Muscle of arm (tissue), 12 donors: ENCODE measurements around the gene MTRFR. TPM values are rescaled to one million over a fixed set of nuclear protein-coding genes. Genes with fewer than 3 reads are reported as not detected.

Experiments used
- DNase-seq: peaks from one replicate; pipeline ENCODE4 v3.0.0-alpha.2; 2013
- polyA plus RNA-seq, 12 donors: library from polyadenylated mRNA; unstranded; fragments of 120-200 nt; gene quantifications; one replicate each; pipeline ENCODE4 v1.2.1, GENCODE V29; 2013; ENCODE audit not compliant: insufficient read length in 12 of 12

Gene MTRFR
- polyA plus RNA-seq, 12 donors, result 13.4 to 41.5 (median 15.1) TPM; not detected in 1

DNA sequence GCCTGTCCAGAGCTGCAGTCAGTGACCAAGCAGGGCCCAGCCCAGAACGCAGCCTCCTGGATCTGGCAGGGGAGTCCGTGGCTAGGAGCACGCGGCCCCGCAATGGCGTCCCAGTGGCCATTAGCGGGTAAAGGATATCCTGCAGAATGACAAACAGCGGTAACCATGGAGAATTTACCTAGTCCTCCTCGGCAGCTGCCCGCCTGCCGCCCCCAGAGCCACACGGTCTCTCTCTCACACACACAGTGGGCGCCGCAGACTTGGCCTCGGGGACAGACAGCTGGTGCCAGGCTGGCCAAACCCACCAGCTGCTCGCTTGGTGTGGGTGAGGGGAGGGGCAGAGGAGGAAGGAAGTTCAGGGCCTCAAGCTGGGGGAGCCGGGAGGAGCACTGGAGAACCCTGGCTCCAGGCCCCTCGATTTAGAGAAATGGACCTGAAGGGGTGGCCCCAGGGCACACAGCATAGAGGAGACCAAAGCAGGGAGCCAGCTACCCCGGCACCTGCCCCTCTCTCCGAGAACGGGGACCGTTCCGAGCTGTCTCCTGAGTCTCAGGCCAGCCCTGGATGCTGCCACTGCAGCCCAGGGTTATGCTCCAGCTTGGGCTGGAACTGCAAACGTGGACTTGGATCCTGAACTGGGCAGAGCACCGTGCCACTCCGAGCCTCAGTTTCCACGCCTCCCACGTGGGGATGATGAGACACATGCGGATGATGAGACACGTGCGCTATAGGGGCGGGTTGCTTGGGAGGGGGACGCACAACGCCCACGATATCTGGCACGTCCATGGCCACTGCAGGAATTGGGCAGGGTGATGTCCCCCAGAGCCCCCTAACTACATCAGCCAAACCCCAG lies 35.0 kb downstream of the MTRFR start:
- peak; percentile 61 for DNase-seq

DNA sequence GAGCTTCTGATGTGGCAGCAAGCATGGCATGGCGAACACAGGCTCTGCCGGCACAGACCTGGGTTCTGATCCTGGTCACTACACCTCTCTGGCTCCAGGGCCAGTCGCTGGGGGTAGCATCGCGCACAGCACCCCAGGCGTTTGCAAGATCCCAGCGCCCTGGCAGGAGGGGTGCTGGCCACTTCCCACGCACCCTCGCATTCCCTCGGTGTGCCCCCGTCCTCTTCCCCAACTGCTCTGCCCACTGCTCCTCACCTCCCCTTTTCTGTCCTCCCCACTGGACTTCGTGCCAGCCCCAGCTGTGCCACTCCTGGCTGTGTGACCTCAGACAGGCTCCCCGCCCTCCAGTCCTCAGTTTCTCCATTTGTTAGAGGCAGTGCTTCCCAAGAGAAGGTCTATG lies 35.6 kb downstream of the MTRFR start:
- no peak for DNase-seq

DNA sequence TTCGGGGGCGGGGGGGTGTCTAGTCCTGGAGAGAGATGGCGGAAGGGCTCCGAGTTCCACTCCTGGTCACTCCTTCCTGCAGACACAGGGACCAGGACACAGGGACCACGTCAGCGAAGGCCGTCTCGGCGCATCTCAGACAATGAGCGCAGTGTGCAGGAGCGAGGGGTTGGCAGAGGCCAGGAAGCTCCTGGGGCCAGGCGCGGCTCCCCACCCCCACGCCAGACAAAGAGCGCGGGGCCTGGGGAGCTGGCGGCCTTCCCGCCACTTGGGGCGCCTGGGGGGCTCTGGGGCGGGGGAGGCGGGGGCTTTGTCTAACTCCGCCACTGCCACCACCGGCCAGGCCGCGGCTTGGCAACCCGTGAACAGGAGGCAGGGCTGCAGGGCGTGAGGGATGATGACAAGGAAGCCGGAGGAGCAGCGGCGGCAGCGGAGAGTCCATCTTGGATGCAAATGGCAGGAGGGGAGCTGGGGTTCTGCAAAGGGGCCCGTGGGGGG lies 36.2 kb downstream of the MTRFR start:
- peak; percentile 77 for DNase-seq

DNA sequence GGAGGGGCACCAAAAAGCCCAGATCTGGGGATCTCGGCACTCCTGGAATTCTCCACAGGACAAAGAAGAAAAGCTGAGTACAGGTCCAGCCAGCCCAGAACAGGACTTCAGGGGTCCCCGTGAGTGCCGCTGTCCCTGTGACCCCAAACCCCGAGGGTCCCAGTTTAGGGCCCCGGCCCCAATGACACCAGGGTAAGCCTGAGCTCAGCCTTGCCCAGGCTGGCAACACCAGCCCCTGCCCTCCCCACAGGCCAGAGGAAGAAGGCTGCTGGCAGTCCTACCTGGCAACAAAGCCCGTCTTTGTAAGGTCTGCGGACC lies 36.6 kb downstream of the MTRFR start:
- peak; percentile 25 for DNase-seq

DNA sequence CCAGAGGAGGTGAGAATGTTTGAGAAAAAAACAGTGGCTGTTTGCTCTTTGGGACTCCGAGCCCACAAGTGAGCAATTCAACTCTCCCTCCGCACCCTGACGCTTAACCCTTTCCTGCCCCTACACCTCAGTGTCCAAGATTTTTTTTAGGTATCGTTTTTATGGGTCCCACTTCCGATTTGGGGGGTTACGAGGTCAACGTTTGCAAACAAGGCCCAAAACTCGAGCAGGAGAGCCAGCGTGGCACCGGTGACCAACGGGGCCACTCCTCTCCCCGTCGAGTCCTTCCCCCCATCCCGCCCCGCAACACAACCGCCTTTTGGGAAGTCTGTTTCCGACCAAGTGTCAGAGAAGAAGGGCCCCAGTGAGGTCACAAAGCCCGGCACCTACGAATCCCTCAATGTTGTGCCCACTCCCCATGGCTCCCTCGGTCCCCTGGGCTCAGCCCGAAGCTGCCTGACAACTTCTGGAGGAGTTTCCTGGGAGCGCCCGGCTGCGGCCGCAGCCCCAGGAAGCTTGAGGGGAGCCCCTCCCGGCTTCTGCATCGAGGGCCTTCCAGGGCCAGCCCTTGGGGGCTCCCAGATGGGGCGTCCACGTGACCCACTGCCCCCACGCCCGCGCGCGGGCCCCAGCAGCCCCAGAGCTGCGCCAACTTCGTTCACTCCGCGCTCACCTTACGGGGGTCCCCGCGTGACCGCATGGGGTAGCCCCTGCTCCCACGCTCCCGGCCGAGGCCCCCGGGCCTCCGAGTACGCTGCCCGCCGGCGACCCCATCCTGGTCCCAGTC lies 37.2 kb downstream of the MTRFR start:
- peak; percentile 55 for DNase-seq

DNA sequence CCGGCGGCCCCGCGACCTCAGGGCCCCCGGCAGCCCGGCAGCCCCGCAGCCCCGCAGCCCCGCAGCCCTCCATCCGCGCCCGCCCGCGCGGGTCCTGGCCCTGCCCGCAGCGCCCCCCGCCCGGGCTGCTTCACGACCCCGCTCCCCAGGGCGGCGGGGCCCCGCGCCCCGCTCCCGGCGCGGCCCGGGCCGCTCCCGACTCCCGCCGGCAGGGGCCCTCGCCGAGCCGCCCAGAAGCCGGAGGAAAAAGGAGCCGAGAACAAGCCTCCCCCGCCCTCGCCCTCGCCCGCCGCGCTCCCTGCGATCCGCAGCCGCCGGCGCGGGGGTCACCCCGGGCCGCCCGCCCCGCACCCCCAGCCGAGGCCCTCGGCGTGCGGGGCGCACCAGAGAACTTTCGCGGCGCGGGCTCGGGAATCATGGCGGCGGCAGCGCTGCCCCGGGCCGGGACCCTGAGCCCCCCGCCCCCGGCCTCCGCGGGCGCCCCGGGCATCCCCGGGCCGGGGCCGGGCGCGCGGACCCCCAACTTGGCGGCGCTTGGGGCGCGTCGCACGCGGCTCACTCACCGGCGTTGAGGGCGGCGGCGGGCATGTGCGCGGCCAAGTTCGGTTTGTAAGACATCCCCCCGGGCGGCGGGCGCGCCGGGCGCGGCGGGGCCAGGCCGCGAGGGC lies 37.9 kb downstream of the MTRFR start:
- peak; percentile 53 for DNase-seq

DNA sequence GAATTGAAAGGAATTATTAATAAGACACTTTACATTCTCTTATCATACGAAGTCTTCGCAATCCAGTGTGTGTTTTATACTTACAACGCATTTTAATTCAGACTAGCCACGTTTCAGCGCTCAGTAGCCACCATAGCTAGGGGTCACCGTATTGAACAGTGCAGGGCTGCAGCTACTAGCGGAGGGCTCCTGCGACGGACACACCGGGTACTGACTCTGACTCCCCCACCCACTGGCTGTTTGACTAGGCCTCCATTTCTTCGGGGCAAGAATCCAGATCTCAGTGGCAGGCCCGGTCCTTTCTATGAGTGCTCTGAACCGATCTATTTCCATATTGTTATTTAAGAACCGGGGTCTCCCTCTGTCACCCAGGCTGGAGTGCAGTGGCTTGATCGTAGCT lies 39.9 kb downstream of the MTRFR start:
- DNase-seq, result no peak

DNA sequence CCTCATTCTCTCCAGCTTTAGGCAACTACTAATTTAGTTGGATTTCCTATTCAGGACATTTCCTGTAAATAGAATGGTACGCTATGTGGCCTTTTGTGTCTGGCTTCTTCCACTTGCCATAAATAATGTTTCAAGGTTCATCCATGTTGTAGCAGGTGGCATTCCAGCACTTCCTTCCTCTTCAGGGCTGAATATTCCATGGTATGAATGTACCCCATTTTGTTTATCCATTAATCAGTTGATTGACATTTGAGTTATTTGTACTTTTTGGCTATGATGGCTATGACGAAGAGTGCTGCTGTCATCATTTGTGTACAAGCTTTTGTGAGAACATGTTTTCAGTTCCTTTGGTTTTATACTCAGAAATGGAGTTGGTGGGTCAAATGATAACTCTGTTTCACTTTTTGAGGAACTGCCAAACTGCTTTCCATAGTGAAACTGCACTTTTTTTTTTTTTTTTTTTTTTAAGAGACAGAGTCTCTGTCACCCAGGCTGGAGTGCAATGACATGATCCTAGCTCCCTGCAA lies 44.9 kb downstream of the MTRFR start:
- DNase-seq, result no peak

DNA sequence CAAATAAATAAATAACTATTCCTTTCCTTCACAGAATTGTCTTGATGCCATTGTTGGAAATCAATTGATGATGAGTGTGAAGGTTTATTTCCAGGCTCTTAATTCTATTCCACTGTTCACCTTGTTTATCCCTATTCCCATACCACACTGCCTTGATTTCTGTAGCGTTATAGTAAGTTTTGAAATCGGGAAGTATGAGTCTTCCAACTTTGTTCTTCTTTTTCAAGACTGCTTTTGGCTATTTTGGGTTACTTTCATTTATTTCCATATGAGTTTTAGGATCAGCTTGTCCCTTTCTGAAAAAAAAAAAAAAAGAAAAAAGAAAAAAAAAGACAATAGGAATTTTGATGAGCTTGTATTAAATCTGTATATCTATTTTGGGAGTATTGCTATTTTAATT lies 47.7 kb downstream of the MTRFR start:
- no peak for DNase-seq

DNA sequence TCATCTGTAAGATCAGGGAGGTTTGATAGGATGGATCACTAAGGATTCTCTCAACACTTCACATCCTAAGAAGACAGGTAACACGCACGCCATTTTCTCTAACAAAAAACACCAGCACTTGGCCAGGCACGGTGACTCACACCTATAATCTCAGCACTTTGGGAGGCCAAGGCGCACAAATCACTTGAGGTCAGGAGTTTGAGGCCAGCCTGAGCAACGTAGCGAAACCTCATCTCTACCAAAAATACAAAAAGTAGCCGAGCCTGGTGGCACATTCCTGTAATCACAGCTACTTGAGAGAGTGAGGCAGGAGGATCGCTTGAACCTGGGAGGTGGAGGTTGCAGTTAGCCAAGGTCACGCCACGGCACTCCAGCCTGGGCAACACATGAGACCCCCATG lies 48.9 kb downstream of the MTRFR start:
- no peak for DNase-seq

DNA sequence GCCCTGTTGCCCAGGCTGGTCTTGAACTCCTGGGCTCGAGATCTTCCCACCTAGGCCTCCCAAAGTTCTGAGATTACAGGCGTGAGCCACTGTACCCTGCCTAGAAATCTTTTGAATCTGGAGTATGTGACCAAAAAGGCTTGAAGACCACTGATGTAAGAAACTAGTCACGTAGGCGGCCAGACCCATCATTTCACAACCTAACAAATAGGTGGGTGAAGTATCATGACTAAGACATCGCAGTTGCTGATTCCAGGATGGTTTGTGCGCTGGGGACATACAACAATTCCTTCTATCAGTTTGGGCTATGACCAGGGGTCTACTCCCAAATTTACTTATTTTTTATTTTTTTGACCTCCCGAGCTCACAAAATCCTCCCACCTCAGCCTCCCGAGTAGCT lies 50.2 kb downstream of the MTRFR start:
- no peak for DNase-seq

DNA sequence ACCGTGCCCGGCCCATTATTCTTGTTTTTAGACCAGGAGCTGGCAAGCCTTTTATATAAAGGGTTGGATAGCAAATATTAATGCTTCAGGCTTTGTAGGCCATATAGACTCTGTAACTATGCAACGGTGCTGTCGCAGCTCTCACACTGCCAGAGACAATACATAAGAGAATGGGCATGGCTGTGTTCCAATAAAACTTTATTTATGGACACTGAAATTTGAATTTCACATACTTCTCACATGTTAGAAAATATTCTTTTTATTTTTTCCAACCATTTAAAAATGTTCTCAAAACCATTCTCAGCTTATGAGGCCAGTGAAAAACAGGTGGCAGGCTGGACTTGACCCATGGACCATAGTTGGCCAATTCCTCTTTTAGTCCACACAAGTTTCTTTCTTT lies 51.4 kb downstream of the MTRFR start:
- DNase-seq, result no peak

DNA sequence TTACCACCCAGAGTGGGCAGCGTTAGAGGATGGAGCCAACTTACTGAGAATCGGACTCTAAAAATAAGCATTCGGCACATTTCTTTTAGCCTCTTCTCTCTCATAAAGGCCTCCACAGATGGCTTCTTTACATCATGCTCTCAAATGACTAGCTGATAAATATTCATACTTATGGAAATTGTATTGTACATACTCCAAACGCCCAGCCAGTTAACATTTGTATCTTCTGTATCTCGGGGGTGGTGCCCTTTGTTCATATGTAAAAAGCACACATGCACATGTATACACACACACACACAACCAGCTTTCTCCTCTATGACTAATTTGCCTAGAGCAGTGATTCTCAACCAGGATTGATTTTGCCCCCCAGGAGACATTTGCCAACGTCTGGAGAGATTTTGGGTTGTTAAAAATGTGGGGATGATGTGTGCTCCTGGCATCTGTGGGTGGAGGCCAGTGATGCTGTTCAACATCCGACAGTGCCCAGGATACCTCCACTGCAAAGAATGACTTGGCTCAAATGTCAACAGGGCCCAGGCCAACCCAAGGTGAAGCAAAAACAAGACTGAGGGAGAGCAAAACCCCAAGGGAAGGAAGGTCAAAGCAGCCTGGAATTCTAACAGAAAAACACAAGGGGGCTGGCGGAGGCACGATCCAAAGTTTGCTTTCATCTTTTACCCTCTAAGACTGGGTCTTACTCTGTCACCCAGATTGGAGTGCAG lies 53.6 kb downstream of the MTRFR start:
- DNase-seq, result no peak

DNA sequence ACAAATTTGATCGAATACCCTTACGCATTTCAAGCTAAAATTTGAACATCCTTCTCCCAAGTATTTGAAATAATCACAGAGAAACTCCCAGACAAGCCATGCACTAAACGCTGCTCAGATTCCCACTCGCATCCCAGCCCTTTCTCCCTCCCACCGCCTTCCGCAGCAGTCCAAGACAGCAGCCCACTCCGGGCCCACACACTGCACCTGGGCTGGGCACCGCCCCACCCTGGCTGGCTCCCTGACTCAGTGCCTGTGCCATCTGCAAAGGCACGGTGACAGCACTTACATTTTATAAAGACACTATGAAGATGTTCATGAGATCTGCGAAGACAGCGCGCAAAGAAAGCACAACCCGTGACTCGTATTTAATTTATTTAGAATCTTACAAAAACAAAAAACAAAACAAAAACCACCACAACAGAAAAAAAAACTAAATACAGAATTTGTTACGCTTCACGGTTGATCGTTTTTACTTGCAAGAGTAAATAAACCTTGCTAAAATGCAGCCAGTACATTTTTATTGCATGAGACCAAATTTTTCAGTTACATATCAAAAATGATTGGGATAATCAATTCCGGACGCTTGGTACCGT lies 55.6 kb downstream of the MTRFR start:
- no peak for DNase-seq

DNA sequence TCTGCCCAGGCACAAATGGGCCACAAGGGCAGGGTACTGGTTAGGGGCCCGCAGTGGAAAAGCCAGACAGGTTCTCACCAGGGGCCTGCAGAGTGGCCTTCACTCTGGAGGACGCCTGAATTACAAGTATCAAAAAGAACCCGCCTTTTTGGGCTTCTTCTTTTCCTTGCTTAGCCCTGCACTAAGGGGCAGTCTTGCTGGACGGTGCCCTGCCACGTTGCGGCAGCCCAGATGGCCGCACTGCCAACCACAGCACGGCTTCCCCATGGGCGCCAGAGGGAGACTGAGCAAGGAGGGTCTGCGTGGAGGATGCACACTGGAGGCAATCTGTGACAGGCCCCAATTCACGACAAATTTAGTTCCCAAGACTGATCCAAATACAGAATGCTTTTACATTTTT lies 56.7 kb downstream of the MTRFR start:
- no peak for DNase-seq

DNA sequence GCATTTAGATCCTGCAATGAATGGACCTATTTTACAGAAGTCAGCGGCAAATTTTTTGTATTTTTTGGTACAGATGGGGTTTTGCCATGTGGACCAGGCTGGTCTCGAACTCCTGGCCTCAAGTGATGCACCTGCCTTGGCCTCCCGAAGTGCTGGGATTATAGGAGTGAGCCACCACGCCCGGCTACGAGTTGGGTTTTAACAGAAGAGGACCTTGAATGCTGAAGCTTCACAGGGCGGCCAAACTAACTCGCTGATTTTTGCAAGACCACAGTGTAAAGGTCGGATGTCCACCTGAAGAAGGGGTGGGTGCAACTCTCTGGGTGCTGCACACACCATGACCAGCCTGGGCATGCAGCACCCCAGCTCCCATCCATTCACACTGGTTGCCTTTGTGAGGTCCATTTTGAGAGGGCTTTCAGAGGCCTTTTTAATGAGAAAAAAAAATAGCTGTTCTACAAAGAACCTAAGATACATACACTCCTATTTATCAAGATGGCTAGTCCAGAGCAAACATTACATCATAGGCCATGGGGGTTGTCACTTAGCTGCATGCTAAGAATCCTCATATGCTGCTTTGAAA lies 60.0 kb downstream of the MTRFR start:
- no peak for DNase-seq

DNA sequence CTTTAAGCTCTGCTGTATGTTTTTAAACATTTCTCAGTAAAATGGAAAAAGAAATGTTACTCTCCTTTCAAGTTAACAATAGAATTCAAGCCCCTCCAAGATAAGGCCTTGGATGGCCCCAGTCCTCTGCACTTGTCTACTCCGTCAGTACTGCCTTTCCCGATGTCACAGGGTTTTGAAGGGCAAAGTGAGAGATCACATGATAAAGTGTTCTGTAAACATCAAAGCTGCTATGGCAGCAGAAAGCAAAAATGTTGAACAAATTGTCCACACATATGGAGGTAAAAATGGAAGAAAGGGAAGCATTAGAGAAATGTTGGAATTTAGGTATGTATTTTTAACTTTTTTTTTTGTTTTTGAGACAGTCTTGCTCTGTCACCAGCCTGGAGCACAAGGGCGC lies 71.9 kb downstream of the MTRFR start:
- DNase-seq, result no peak

DNA sequence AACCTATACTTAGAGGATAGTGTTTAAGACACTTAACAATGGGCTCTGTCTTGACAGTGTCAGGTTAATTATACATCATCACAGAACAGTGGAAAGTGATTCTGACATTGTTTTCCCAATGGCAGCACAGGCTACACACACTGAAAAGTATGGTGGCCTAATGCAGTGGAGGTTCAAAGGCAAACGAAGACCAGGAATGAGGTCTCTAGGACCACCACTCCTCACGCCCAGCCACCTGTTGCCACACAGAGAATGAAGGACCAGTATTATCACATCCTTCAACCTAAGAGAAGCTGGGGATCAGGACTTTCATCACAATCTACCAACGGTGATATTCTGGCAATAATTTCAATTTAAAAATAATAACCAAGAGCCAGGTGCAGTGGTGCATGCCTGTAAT lies 73.0 kb downstream of the MTRFR start:
- no peak for DNase-seq
